Esophagus muscularis mucosa (tissue), 4 donors: ENCODE results near the gene NPBWR2.

ENCODE experiments used
- EP300 ChIP-seq: sonication (generic); formaldehyde crosslinking; IDR thresholded peaks from one replicate; pipeline ENCODE4 v1.6.1; 2017; ENCODE audit warnings: antibody characterized with exemption
- POLR2A ChIP-seq: fragments of 450-650 bp; IDR thresholded peaks from one replicate; pipeline ENCODE4 v1.6.1; 2017; ENCODE audit warnings: antibody characterized with exemption, moderate library complexity, mild to moderate bottlenecking, low read depth
- POLR2AphosphoS5 ChIP-seq, 2 donors: sonication (generic); formaldehyde crosslinking; IDR thresholded peaks; one replicate each; pipeline ENCODE4 v1.6.1; 2017; ENCODE audit warnings: antibody characterized with exemption in 2 of 2
- TF ChIP-seq, protein P1 (sequence below), 3 experiments: fragments of 200-600 bp in 2 of 3; fragments of 450-650 bp in 1 of 3; sonication (generic) in 2 of 3; IDR thresholded peaks; one replicate each; pipeline ENCODE4 v1.5.1; 2017 to 2019; ENCODE audit warnings: antibody characterized with exemption in 3 of 3, mild to moderate bottlenecking in 2 of 3, moderate library complexity in 1 of 3

- TF ChIP-seq, protein P1, sequence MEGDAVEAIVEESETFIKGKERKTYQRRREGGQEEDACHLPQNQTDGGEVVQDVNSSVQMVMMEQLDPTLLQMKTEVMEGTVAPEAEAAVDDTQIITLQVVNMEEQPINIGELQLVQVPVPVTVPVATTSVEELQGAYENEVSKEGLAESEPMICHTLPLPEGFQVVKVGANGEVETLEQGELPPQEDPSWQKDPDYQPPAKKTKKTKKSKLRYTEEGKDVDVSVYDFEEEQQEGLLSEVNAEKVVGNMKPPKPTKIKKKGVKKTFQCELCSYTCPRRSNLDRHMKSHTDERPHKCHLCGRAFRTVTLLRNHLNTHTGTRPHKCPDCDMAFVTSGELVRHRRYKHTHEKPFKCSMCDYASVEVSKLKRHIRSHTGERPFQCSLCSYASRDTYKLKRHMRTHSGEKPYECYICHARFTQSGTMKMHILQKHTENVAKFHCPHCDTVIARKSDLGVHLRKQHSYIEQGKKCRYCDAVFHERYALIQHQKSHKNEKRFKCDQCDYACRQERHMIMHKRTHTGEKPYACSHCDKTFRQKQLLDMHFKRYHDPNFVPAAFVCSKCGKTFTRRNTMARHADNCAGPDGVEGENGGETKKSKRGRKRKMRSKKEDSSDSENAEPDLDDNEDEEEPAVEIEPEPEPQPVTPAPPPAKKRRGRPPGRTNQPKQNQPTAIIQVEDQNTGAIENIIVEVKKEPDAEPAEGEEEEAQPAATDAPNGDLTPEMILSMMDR (IDR thresholded peaks at IDR 0.05), result no peak
- no peak for TF ChIP-seq EP300
- TF ChIP-seq POLR2A, result no peak
- TF ChIP-seq POLR2AphosphoS5 (IDR thresholded peaks at IDR 0.05), result no peak
Measured at GRCh38 chr20:64074184-64074789, 33.1 kb downstream of the NPBWR2 start.
